Limb (tissue), 2 donors: ENCODE data around the gene EGLN3.
"Not testable (repeated sequence)": the region's sequence is repeated elsewhere in the genome, so short reads cannot be mapped to it uniquely, and the experiment has no call there.

Source experiments
- DNase-seq, 2 donors: peaks; one replicate each; pipeline ENCODE4 v3.0.0-alpha.2; 2016; ENCODE audit errors: extremely low spot score in 2 of 2

EGLN3 gene

GRCh38 chr14:33950320-33951182, at the start of gene EGLN3:
EGLN3 (minus strand) TSS chr14:33951074; CDS start chr14:33950752, 322 bp downstream.
- DNase-seq = peak; percentile 74 to 90

GRCh38 chr14:34000396-34000795, 49.5 kb upstream of the EGLN3 start:
- no peak for DNase-seq

DNA sequence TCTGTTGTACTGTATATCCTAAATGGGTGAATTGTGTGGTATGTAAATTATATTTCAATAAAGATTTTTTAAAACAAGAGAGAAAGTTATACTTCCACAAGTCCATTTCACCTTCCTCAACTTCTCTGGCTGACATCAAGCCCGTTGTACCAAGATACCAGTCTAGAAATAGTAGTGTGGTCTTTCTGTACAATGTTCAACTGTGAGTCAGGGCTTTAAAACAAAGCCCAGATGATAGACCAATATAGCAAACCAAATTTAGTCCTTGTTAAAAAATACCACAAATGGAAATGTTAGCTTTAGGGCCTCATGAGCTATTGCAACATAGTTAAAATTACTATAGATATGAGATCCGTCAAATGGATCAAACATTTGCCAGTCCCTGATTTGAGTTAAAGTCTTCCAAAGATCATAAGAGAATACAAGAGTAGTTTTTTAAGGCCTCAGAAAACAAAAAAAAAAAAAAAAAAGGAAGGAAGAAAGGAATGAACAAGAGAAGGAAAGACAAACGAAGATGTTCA, 49.0 kb upstream of the EGLN3 start:
- DNase-seq = no peak

DNA sequence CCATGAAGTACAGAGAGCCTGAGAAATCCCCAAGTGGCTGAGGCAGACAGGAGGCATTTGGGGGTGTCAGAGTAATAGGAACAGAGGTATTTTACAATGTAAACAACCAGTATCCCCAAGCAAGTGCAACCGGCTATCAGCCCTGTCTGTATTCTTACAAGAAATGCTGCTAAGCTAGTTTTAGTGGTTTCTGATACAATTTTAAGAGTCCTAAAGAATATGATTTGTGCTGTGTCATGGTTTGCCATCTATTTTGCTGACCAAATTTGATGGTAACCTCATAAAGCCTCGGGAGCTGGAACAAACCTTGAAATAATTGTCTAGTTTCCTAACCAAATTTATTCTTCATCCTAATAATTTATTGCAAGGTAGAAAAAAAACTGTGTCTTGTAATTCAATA, 46.7 kb upstream of the EGLN3 start:
- no peak for DNase-seq

DNA sequence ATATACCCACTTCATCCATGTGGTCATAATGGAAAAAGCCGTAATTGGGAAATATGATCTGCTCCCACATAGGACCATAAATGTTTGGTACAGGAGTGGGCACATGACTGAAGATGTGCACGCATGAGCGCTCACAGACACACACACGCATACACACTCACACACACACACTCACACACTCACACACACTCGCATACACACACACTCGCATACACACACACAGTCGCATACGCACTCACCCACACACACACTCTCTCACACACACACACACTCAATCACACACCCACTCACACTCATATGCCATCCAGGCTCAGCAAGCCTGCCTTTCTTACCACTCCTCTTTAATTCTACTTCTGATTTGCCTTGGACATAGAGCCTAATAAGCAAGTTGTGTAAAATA, 45.6 kb upstream of the EGLN3 start:
- no peak for DNase-seq

DNA sequence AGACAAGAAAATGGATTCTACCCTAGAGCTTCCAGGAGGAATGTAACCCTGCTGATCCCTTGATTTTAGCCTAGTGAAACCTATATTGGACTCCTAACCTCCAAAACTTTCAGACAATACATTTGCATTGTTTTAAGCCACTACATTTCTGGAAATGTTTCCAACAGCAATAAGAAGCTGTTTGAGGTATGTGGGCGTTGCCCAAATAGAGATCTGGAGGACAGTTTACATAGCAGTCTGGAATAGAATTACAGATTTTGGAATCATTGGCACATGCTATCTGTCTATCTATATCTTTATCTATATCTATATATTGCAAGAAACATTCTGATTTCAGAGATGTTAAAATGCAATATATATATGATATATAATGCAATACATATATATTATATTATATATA, 42.4 kb upstream of the EGLN3 start:
- DNase-seq = no peak

DNA sequence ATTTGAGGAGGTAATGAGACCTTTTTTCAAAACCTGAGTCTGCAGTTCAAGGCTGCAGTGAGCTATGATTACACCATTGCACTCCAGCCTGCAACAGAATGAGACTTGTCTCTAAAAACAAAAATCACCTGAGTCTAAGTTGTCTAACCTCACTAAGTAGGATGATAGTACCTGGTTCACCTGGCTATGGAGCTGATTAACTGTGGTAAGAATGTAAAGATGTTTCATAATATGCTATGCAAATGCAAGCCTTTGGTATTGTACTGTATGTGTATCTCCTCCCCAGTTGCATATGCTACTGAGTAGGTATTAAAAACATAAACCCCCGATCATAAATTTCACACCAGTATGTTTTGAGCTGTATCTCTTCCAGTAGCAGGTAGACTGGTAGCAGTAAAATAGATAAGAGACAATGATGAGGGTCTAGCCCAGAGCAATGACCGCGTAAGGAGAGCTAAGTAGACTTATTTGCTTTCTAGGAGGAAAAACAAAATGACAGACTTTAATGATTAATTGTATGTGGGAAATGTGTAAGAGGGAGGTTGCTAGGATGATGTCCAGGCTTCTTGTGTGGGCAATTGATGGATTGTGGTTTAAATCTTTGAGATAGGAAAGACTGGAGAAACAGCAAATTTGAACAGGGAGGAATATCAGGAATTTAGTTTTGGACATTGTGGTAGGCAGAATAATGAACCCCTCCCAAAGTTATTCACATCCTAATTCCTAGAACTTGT, 41.6 kb upstream of the EGLN3 start:
- DNase-seq = no peak

- DNase-seq = no peak
These were observed 39.9 kb upstream of the EGLN3 start for GRCh38 chr14:33990790-33991189.

DNA sequence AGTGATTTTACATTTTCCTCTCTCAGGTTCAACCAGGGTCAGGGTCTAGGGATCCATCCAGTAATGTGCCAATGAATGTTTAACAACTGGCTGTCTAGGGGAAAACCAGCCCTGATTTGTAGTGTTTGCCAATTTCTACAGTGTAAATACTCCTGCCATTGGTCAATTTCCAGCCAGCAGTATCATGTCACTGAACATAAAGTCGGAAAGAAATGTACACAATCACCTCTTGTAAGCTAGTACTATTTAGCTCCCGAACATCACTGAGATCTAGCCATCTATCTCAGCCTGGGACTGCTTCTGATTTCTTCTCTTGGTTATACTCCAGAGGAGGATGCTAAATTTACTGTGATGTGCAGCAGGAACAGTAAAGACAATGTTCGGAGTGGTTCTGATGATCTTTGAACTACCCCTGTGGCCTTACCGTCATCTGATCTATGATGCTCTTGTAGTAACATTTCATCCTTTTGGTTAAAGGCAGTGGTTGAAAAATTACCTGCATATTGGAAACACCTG, 36.7 kb upstream of the EGLN3 start:
- no peak for DNase-seq

GRCh38 chr14:33986804-33987203, 35.9 kb upstream of the EGLN3 start:
- DNase-seq = no peak

DNA sequence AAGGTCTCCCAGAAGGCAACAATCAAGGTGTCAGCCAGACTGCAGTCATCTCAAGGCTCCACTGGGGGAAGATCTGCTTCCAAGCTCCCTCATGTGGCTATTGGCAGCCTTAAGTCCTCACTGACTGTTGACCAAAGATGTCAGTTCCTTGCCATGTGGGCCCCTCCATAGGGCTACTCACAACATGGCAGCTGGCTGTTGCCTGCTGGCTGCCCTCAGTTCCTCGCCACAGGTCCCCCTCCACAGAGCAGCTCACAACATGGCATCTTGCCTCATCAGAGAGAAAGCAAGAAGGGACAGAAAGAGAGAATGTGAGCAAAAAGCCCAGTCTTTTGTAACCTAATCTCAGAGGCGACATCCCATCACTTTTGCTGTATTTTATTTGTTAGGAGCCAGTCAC, 34.4 kb upstream of the EGLN3 start:
- DNase-seq = no peak

DNA sequence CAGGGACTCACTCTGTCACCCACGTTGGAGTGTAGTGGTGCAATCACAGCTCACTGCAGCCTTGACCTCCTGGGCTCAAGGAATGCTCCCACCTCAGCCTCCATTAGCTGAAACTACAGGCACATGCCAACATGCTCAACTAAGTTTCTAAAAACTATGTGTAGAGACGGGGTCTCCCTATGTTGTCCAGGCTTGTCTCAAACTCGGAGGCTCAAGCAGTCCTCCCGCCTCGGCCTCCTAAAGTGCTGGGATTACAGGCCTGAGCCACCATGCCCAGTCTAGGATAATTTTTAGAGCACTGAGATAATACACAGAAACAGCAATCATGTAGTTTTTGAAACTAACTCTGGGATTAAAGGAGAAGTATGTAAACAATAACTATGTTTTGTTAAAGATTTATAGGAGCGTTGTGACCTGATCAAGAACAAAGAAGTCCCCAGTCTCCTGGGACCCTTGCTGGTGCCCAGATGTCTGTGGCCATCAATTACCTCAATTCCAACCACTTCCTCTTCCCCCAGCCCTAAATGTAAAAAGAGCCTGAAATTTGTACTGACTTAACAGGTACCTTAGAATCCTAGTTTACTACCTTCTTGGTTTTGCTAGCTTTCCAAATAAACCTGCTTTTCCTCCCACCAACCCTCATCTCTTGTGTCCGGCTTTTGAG, 28.9 kb upstream of the EGLN3 start:
- no peak for DNase-seq

GRCh38 chr14:33978892-33979612, 28.2 kb upstream of the EGLN3 start:
- no peak for DNase-seq

- no peak for DNase-seq
These were observed 21.8 kb upstream of the EGLN3 start for GRCh38 chr14:33972583-33973081.

DNA sequence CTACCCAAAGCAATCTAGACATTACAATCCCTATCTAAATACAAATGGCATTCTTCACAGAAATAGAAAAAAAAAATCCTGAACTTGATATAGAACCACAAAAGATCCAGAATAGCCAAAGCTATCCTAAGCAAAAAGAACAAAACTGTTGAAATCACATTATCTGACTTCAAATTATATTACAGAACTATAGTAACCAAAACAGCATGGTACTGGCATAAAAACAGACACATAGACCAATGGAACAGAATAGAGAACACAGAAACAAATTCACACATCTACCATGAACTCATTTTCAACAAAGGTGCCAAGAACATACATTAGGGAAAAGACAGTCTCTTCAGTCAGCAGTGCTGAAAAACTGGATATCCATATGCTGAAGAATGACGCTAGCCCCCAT, 19.0 kb upstream of the EGLN3 start:
- DNase-seq = not testable (repeated sequence)

DNA sequence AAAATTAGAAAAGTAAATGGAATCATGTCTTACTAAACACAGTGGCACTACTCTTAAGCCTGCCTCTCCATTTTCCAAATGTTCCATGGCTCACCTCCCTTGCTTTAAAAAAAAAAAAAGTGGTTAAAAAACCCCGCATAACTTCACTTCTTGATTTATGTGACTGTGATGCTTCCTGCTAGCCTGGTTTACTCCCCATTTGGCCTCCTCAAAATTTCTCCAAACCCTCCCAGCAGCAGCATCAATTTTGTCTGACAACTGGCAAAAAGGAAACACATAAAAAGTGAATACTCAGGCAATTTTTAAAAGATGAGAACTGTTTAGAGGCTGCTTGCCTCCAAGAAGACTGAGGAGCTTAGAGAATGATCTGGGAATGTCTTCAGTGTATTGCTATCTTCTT, 17.8 kb upstream of the EGLN3 start:
- DNase-seq = no peak

GRCh38 chr14:33967138-33967537, 16.3 kb upstream of the EGLN3 start:
- no peak for DNase-seq

DNA sequence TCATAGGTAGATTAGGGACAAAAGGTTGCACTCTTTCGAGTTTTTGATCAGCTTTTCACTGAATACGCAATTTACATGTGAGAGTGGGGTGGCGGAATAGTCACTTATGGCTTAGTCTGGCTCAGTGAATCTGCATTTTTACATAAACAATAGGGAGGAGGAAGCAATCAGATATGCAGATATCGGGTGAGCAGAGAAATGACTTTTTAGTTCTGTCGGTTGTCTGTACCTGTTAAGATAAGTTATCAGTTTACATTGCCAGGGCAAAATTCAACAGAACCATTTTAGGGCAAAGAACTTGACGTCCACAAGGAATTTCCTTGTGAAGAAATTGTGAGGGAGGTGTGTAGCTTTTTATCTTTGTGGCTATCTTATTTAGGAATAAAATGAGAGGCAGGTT, 15.4 kb upstream of the EGLN3 start:
- DNase-seq = no peak

DNA sequence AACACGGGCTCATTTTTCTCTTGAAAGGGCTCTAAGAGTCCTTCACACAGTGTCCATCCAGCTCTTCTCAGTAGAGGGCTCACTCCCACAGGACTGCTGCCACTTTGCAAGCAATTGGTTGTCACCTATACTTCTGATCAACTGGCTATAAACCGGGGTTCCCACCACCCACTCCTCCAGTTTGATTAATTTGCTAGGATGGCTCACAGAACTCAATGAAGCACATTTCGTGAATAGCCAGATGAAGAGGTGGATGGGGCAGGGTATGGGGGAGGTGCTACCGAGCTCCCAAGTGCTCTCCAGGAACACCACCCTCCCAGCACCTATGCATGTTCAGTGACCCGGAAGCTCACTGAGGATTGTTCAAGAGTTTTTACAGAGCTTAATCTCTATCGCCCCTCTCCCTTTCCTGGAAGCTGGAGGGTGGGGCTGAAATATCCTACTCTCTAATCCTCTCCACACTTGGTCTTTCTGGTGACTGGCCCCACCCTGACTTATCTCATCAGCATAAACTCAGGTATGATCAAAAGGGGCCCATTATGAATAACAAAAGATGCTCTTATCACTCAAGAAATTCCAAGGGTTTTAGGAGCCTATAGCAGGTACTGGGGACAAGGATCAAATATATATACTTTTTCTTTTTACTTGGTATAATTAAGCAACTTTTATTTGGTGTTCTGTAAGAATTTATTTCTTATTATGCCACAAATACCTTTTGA, 13.9 kb upstream of the EGLN3 start:
- no peak for DNase-seq

DNA sequence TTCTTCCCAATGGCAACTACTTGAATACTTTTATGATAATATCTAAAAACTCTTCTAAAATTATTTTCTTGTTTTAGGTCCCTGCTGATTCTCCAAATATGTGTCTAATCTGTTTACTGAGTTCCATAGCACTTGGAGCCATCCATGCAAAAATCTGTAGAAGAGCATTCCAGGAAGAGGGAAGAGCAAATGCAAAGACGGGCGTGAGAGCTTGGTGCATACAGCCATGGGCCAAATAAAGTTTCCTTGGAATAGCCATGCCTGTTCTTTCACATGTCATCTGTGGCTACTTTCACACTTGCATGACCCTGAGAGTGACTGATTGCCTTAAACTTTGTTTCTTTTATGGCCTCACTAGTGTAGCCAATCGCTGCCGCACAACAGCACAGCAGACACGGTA, 13.0 kb upstream of the EGLN3 start:
- no peak for DNase-seq
